Umbilical cord (tissue), 2 donors: ENCODE results near the gene CPZ. TPM values are rescaled to one million over a fixed set of nuclear protein-coding genes. Genes with fewer than 3 reads are reported as not detected.

Source experiments
- DNase-seq: peaks from one replicate; pipeline ENCODE4 v3.0.0-alpha.2; 2015; ENCODE audit warnings: low spot score
- total RNA-seq: library from RNA; depleted of rRNA; stranded (reverse); fragments of >200 nt; gene quantifications from one replicate; pipeline ENCODE4 v1.2.3, GENCODE V29; 2014; ENCODE audit warnings: low replicate concordance; ENCODE audit not compliant: insufficient read depth

The CPZ gene
- total RNA-seq: 80.4 TPM

- DNase-seq: peak; percentile 91
Measured at GRCh38 chr4:8592366-8593263, at the start of gene CPZ. CPZ (plus strand) TSS chr4:8592765; CDS start chr4:8592834, 69 bp downstream.

- no peak for DNase-seq
Measured at GRCh38 chr4:8542776-8543525, 49.6 kb upstream of the CPZ start.

DNA sequence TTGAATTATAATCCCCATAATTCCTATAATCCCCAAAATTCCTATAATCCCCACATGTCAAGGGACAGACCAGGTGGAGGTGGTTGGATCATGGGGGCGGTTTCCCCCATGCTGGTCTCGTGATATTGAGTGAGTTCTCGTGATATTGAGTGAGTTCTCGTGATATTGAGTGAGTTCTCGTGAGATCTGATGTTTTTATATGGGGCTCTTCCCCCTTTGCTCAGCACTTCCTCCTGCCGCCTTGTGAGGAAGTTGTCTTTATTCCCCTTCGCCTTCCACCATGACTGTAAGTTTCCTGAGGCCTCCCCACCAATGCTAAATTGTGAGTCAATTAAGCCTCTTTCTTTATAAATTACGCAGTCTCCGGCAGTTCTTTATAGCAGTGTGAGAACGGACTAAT lies 48.9 kb upstream of the CPZ start:
- no peak for DNase-seq

- DNase-seq: no peak
Measured at GRCh38 chr4:8544282-8544681, 48.3 kb upstream of the CPZ start.

DNA sequence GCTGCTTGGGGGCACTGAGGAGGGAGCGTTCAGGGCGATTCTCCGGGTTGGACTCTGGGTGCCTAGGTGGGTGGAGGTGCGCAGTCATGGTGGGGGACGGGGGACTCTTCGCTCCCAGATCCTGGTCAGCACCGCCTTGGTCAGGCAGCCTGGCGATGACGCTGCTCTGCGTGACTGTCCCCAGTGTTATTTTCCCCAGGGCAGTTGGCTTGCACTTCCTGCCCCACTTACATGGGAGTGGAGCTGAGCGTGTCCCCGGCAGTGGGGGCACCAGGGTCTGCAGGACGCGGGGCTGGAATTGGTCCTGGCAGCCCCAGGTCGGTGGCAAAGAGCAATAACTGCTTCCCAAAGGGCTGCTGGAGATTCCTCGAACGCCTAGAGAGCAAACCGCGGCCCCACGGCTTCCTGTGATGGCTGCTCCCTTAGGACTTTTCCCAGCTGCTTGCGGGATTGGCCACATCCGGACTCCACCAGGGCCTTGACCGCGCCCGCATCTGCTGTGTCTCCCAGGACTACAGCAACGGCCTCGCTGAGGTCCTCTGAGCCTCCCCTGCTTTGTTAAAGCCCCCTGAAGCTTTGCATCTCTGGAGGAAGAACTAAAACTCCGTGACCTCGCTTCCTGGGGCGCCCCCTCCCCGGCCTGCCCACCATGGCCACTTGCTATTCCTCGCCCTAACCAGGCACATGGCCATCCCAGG lies 47.7 kb upstream of the CPZ start:
- DNase-seq: no peak

GRCh38 chr4:8545439-8545765 lies 47.2 kb upstream of the CPZ start:
- DNase-seq: no peak

GRCh38 chr4:8546766-8547107 lies 45.8 kb upstream of the CPZ start:
- no peak for DNase-seq

- DNase-seq: peak; percentile 65
Measured at GRCh38 chr4:8547108-8547911, 45.3 kb upstream of the CPZ start.

- no peak for DNase-seq
Measured at GRCh38 chr4:8547912-8548730, 44.4 kb upstream of the CPZ start.

GRCh38 chr4:8548731-8549351 lies 43.7 kb upstream of the CPZ start:
- no peak for DNase-seq

- no peak for DNase-seq
Measured at GRCh38 chr4:8549352-8549931, 43.1 kb upstream of the CPZ start.

DNA sequence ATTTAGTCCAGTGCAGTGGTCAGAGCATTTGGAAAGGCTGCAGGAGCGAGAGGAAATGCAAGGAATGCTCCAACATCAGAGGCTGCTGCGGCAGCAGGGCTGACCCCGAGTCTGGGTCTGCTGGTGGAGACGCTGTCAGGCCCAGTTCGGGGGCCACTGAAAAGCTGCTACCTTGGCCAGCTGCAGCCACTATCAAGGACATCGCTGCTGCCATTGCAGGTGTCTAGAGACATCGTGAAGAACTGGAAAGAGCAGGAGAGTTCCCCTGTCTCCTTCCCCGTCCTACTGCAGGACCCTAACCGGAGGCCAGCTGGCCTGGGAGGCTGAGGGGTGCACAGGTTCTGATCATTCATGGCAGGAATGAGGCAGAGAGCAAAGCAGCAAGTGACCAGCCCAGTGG lies 41.9 kb upstream of the CPZ start:
- DNase-seq: no peak

- DNase-seq: peak; percentile 77
Measured at GRCh38 chr4:8552024-8552423, 40.5 kb upstream of the CPZ start.

- DNase-seq: no peak
Measured at GRCh38 chr4:8552581-8553205, 39.9 kb upstream of the CPZ start.

DNA sequence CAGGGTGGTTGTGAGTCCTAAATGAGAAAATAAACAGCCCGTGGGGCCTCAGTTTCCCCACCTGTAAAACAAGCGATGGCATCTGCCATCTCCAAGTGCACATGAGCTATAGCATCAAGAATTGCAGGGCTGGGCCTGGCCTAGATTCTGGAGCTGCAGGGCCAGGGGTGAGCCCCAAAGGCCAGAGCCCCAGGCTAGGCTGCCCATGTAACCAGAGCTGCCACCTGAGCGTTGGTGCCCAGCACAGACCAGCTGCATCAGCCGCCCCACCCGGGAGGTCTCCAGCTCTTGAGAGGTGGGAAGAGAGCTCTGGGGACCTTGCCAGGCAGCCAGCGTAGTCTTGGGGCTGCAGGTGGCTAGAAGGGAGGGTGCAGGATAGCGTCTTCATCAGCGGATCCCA lies 39.3 kb upstream of the CPZ start:
- DNase-seq: no peak

- DNase-seq: peak; percentile 92
Measured at GRCh38 chr4:8553991-8554405, 38.6 kb upstream of the CPZ start.

DNA sequence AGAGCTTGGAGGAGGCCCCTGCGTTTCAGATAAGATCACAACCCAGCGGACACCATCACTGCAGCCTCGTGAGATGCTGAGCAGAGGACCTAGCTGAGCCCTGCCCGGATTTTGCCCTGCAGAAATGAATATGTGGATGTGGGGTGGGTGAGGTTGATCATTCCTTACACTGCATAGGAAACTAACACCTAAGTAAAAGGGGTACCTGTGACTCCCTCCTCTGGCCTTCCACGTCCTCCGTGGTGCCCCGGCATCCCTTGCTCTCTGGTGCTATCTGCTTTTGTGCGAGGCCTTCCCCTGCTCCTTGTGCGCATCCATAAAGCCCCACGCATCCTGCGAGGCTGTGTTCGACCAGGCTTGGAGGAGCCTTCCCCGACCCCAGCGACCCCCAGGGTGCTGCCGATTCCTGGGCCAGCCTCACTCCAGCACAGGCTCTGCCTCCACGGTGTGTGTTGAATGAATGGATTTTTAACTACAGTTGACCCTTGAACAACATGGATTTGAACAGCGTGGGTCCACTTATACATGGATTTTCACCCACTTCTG lies 37.9 kb upstream of the CPZ start:
- DNase-seq: no peak

DNA sequence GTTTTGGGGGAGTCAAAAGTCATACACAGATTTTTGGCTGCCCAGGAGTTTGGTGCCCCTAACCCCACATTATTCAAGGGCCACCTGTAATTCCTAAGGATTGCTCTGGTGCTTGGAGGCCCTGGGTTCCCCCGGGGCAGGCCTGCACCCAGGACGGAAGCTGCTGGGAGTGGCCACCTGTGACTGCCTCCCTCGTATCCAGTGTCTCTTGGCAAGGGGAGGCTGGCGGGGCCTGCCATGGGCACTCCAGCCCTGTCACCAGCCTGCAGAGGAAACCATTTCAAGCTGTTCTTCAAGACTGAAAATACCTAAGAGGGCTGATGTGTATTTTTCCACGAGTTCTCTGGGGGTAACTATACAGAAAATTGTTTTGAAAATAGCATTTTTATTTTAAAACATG lies 36.8 kb upstream of the CPZ start:
- no peak for DNase-seq
